Activated naive CD8-positive, alpha-beta T cell treated with anti-CD3 and anti-CD28 coated beads for 36 hours (primary cell): ENCODE measurements around the gene CNOT4. TPM values are rescaled to one million over a fixed set of nuclear protein-coding genes. Genes with fewer than 3 reads are reported as not detected.
A peak's percentile ranks its signal among the peaks of the same experiment; 100 is the strongest.
"Not testable (repeated sequence)": the region's sequence is repeated elsewhere in the genome, so short reads cannot be mapped to it uniquely, and the experiment has no call there.

Experiments used
- DNase-seq: peaks from one replicate; pipeline ENCODE4 v3.0.0; 2021
- H3K27ac Mint-ChIP-seq: one replicate; pipeline ENCODE4 v1.8.0; 2022; ENCODE audit warnings: mild to moderate bottlenecking, moderate library complexity, mixed read lengths
- H3K27me3 Mint-ChIP-seq: one replicate; pipeline ENCODE4 v1.8.0; 2022; ENCODE audit warnings: mild to moderate bottlenecking, mixed read lengths
- H3K36me3 Mint-ChIP-seq: one replicate; pipeline ENCODE4 v1.8.0; 2021; ENCODE audit warnings: mild to moderate bottlenecking, mixed read lengths
- H3K4me1 Mint-ChIP-seq: one replicate; pipeline ENCODE4 v1.8.0; 2021; ENCODE audit warnings: mixed read lengths
- H3K4me3 Mint-ChIP-seq: one replicate; pipeline ENCODE4 v1.8.0; 2022; ENCODE audit warnings: mild to moderate bottlenecking, moderate library complexity, mixed read lengths
- H3K9me3 Mint-ChIP-seq: one replicate; pipeline ENCODE4 v1.8.0; 2022; ENCODE audit warnings: mixed read lengths
- total RNA-seq, 2 experiments: library from RNA; stranded (reverse); gene quantifications; one replicate each; pipeline ENCODE4 v1.2.3, GENCODE V29; 2021

The CNOT4 gene
- total RNA-seq, 2 experiments from 2014 or later, result 17.0 to 17.5 TPM

DNA sequence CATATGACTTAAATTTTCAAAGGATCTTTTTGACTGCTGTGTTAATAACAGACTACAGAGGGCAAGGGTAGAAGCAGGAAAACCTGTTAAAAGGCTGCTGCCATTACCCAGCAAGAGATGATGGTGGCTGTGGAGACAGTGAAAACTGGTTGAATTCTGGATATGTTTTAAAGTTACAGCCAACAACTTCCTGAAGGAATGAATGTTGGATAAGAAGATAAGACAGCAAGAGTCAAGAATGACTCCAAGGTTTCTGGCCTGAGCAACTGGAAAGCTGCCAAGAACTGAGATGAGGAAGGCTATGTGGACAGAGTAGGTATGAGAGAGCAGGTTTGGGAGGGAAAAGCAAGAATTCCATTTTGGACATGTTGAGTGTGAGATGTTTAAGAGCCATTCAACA lies 19.1 kb downstream of the CNOT4 start:
- Mint-ChIP-seq H3K9me3 (no peaks in the 10 kb centered on the region), H3K36me3 (peaks cover 7% of the 10 kb centered on the region), H3K4me1 (peaks cover 14% of the 10 kb centered on the region), H3K27me3 (no peaks in the 10 kb centered on the region), H3K27ac (no peak overlapping the region), H3K4me3 (no peak overlapping the region)
- DNase-seq, result no peak

- Mint-ChIP-seq H3K27ac (no peak overlapping the region), H3K4me1 (peaks cover 14% of the 10 kb centered on the region), H3K4me3 (no peak overlapping the region), H3K27me3 (no peaks in the 10 kb centered on the region), H3K36me3 (peaks cover 10% of the 10 kb centered on the region), H3K9me3 (no peaks in the 10 kb centered on the region)
- DNase-seq, result no peak
These were observed 20.1 kb downstream of the CNOT4 start for GRCh38 chr7:135489791-135490190.

DNA sequence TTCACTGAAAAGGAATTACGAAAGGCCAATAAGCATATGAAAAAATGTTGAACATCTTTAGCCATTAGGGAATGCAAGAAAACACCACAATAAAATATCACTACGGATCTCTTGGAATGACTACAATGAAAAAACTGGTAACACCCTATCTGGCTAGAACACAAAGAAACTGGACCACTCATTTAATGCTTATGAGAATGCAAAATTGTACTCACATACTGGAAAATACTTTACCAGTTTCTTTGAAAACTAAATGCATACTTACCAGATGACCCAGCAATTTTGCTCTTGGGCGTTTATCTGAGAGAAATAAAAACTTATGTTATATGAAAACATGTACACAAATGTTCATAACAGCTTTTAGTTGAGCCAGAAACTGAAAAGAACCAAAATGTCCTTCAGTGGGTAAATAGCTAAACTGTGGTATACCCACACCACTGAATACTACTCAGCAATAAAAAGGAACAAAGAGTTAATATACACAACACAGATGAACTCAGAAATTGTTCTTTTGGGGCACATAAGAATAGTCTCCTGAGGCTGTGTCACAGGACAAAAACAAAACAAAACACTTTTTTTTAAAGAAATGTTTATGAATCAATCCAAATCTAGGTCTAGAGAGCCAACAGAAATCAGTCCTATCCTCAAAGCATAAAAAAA lies 23.5 kb downstream of the CNOT4 start:
- no peak overlapping the region for H3K27ac Mint-ChIP-seq
- H3K4me1 Mint-ChIP-seq, result peaks cover 22% of the 10 kb centered on the region
- H3K36me3 Mint-ChIP-seq, result peaks cover 20% of the 10 kb centered on the region
- H3K4me3 Mint-ChIP-seq, result no peak overlapping the region
- no peak for DNase-seq
- H3K27me3 Mint-ChIP-seq, result no peaks in the 10 kb centered on the region
- no peaks in the 10 kb centered on the region for H3K9me3 Mint-ChIP-seq

DNA sequence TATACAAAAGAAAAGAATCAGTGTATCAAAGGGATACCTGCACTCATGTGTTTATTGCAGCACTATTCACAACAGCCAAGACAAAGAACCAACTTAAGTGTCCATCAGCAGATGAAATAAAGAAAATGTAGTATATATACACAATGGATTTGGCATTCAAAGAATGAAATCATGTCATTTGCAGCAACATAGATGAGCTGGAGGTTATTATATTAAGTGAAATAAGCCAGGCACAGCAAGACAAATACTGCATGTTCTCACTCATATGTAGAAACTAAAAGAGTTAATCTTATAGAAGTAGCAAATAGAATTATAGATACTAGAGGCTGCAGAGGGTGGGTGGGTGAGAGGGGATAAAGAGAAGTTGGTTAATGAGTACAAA lies 28.3 kb downstream of the CNOT4 start:
- no peaks in the 10 kb centered on the region for H3K27me3 Mint-ChIP-seq
- peaks cover 27% of the 10 kb centered on the region for H3K36me3 Mint-ChIP-seq
- no peak overlapping the region for H3K27ac Mint-ChIP-seq
- no peak overlapping the region for H3K4me3 Mint-ChIP-seq
- no peak for DNase-seq
- peaks cover 29% of the 10 kb centered on the region for H3K4me1 Mint-ChIP-seq
- H3K9me3 Mint-ChIP-seq, result no peaks in the 10 kb centered on the region

GRCh38 chr7:135480966-135481597 lies 28.8 kb downstream of the CNOT4 start:
- H3K4me1 Mint-ChIP-seq, result peaks cover 25% of the 10 kb centered on the region
- H3K9me3 Mint-ChIP-seq, result no peaks in the 10 kb centered on the region
- no peak overlapping the region for H3K4me3 Mint-ChIP-seq
- no peak for DNase-seq
- H3K27me3 Mint-ChIP-seq, result no peaks in the 10 kb centered on the region
- no peak overlapping the region for H3K27ac Mint-ChIP-seq
- peaks cover 27% of the 10 kb centered on the region for H3K36me3 Mint-ChIP-seq

DNA sequence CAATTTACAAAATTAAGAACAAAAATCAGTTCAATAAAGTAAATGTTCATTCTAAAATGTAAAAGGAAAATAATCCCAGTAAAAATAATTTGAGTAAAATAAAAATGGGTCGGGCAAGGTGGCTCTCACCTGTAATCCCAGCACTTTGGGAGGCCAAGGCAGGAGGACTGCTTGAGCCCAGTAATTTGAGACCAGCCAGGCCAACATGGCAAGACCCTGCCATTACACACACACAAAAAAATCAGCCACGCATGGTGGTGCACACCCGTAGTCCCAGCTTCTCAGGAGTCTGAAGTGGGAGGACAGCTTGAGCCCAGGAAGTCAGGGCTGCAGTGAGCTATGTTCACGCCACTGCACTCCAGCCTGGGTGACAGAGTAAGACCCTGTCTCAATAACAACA lies 34.4 kb downstream of the CNOT4 start:
- H3K27me3 Mint-ChIP-seq, result no peaks in the 10 kb centered on the region

GRCh38 chr7:135469705-135470104 lies 40.2 kb downstream of the CNOT4 start:
- not testable (repeated sequence) for H3K9me3 Mint-ChIP-seq, DNase-seq, H3K36me3 Mint-ChIP-seq, H3K4me3 Mint-ChIP-seq, H3K27ac Mint-ChIP-seq, H3K27me3 Mint-ChIP-seq
- peaks cover 10% of the 10 kb centered on the region for H3K4me1 Mint-ChIP-seq

More for the DNA sequence above, 34.4 kb downstream of the CNOT4 start:
- Mint-ChIP-seq H3K36me3 (peaks cover 10% of the 10 kb centered on the region), H3K9me3 (no peaks in the 10 kb centered on the region), H3K27ac (peak overlapping the region; percentile 66), H3K4me3 (no peak overlapping the region), H3K4me1 (peaks cover 15% of the 10 kb centered on the region)
- DNase-seq, result no peak

- no peak overlapping the region for H3K4me3 Mint-ChIP-seq
- DNase-seq, result no peak
- H3K36me3 Mint-ChIP-seq, result peaks cover 22% of the 10 kb centered on the region
- H3K4me1 Mint-ChIP-seq, result peaks cover 14% of the 10 kb centered on the region
- H3K27me3 Mint-ChIP-seq, result no peaks in the 10 kb centered on the region
- peaks cover 4% of the 10 kb centered on the region for H3K9me3 Mint-ChIP-seq
- H3K27ac Mint-ChIP-seq, result no peak overlapping the region
These were observed 42.6 kb downstream of the CNOT4 start for GRCh38 chr7:135467207-135467711.

DNA sequence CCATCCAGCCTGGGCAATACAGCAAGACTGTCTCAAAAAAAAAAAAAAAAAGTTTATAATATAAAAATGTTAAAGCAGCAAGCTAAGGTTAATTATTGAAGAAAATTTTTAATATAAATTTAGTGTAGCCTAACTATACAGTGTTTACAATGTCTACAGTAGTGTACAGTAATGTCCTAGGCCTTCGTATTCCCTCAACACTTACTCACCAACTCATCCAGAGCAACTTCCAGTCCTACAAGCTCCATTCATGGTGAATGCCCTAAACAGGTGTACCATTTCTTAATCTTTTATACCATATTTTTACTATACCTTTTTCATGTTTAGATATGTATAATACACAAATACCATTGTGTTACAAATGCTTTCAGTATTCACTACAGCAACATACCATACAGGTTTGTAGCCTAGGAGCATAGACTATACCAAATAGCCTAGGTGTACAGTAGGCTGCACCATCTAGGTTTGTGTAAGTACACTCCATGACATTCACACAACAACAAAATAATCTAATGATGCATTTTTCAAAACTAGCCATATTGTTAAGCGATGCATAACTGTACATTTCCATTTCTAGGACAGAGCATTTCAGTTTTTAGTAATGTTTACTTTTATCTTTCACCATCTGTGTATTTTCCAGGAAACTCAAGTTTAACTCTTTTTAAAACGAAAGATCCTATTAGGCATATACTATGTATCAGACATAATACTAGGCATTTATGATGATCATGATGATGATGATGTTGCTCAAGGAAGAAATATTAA lies 43.3 kb downstream of the CNOT4 start:
- H3K27me3 Mint-ChIP-seq, result no peaks in the 10 kb centered on the region
- no peak overlapping the region for H3K4me3 Mint-ChIP-seq
- H3K9me3 Mint-ChIP-seq, result peaks cover 4% of the 10 kb centered on the region
- no peak overlapping the region for H3K27ac Mint-ChIP-seq
- peaks cover 14% of the 10 kb centered on the region for H3K4me1 Mint-ChIP-seq
- DNase-seq, result no peak
- peaks cover 22% of the 10 kb centered on the region for H3K36me3 Mint-ChIP-seq

DNA sequence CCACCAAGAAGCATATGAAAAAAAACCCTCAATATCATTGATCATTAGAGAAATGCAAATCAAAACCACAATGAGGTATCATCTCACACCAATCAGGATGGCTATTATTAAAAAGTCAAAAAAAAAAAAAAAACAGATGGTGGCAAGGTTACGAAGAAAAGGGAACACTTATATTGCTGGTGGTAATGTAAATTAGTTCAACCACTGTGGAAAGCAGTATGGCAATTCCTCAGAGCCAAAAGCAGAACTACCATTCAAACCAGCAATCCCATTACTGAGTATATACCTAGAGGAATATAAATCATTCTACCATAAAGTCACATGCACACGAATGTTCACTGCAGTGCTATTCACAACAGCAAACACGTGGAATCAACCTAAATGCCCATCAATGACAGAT lies 46.0 kb downstream of the CNOT4 start:
- Mint-ChIP-seq H3K4me3 (no peak overlapping the region), H3K27ac (no peak overlapping the region), H3K36me3 (peaks cover 21% of the 10 kb centered on the region), H3K4me1 (peaks cover 25% of the 10 kb centered on the region), H3K9me3 (peaks cover 4% of the 10 kb centered on the region), H3K27me3 (no peaks in the 10 kb centered on the region)
- no peak for DNase-seq

- Mint-ChIP-seq H3K36me3 (peaks cover 19% of the 10 kb centered on the region), H3K27ac (peak overlapping the region; percentile 9), H3K4me1 (peaks cover 37% of the 10 kb centered on the region), H3K4me3 (no peak overlapping the region), H3K9me3 (peaks cover 4% of the 10 kb centered on the region), H3K27me3 (no peaks in the 10 kb centered on the region)
- no peak for DNase-seq
These were observed 49.8 kb downstream of the CNOT4 start for GRCh38 chr7:135459951-135460567.

GRCh38 chr7:135459076-135459475 lies 50.8 kb downstream of the CNOT4 start:
- no peak for DNase-seq
- Mint-ChIP-seq H3K36me3 (peaks cover 17% of the 10 kb centered on the region), H3K9me3 (peaks cover under 1% of the 10 kb centered on the region), H3K4me3 (no peak overlapping the region), H3K27ac (no peak overlapping the region), H3K27me3 (no peaks in the 10 kb centered on the region), H3K4me1 (peaks cover 39% of the 10 kb centered on the region)

- Mint-ChIP-seq H3K36me3 (peaks cover 10% of the 10 kb centered on the region), H3K4me3 (no peak overlapping the region), H3K27ac (no peak overlapping the region), H3K9me3 (no peaks in the 10 kb centered on the region), H3K27me3 (no peaks in the 10 kb centered on the region), H3K4me1 (peaks cover 44% of the 10 kb centered on the region)
- DNase-seq, result no peak
These were observed 55.8 kb downstream of the CNOT4 start for GRCh38 chr7:135454060-135454459.

GRCh38 chr7:135449436-135449835 lies 60.5 kb downstream of the CNOT4 start:
- Mint-ChIP-seq H3K27ac (peak overlapping the region; percentile 18), H3K4me3 (no peak overlapping the region), H3K36me3 (peaks cover 18% of the 10 kb centered on the region), H3K27me3 (no peaks in the 10 kb centered on the region), H3K9me3 (no peaks in the 10 kb centered on the region), H3K4me1 (peaks cover 39% of the 10 kb centered on the region)
- no peak for DNase-seq

DNA sequence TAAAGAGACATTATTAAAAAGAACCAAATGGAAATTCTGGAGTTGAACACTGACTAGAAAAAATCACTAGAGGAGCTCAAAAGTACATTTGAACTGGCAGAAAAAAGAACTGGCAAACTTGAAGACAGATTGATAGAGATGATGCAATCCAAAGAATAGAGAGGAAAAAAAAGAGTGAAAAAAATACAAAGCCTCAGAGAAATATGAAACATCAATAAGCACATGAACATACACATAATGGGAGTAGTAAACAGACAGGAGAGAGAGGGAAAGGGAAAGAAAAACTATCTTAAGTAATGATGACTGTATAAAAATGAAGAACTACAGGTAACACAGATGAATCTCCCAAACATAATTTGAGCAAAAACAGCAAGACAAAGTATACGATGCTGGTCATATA lies 61.1 kb downstream of the CNOT4 start:
- H3K4me1 Mint-ChIP-seq, result peaks cover 37% of the 10 kb centered on the region
- DNase-seq, result no peak
- H3K4me3 Mint-ChIP-seq, result no peak overlapping the region
- peaks cover 17% of the 10 kb centered on the region for H3K36me3 Mint-ChIP-seq
- H3K27ac Mint-ChIP-seq, result peak overlapping the region; percentile 1
- H3K9me3 Mint-ChIP-seq, result no peaks in the 10 kb centered on the region
- H3K27me3 Mint-ChIP-seq, result no peaks in the 10 kb centered on the region
